Measurements from ENCODE around the gene GAS6.
"Not testable (repeated sequence)": the region's sequence is repeated elsewhere in the genome, so short reads cannot be mapped to it uniquely, and the experiment has no call there.

The GAS6 gene

DNA sequence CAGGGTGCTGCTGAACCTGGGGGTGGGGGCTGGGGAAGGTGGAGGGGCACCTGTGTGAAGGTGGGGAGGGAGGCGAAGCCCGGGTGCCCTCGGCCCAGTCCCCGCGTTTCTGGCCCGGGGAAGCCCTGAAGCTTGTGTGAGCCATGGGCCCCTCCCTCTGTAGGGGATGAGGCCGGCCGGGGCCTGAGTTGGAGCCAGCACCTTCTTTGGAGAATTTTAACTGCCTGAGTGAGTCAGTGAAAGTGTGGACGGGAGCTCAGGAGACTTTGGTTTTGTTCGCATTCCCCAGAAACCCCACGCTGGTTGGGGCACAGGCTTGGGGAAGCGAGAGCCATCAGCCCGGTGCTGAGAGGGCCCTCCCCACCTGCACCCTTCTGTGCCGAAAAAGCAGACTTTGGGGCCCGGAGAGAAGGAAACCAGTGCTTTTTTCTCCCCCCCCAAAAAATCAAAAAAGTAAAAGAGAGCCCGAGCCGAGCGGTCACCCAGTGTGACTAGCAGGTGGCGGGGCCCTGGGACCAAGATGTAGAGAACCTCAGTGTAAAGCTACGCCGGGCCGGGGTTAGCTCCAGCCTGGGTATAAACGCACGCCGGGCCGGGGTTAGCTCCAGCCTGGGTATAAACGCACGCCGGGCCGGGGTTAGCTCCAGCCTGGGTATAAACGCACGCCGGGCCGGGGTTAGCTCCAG lies 59.7 kb downstream of the GAS6 start:
- no peak for DNase-seq

- DNase-seq: no peak
Measured at GRCh38 chr13:113803409-113804016, 60.4 kb downstream of the GAS6 start.

- no peak for DNase-seq
Measured at GRCh38 chr13:113802761-113803160, 61.1 kb downstream of the GAS6 start.

DNA sequence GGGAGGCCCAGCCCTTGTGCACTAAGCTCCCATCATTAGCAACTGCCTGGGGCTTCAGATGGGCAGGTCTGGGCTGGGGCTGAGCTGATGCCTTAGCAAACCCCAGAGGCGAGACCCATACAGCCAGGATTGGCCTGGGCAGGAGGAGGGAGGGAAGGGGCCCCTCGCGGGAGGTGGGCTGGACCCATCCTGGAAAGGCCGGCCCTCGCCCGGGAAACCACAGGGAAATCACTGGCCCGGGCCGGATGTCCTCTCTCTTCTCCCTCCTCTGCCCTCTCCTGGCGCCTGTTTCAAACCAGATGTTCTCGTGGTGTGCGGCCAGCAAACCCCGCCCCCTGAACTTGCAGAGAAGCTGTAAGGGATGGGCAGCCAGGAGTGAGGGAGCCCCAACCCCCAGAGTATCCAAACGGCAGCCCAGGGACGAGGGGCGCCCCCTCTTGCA lies 61.8 kb downstream of the GAS6 start:
- no peak for DNase-seq

- DNase-seq: no peak
Measured at GRCh38 chr13:113801289-113801961, 62.5 kb downstream of the GAS6 start.

DNA sequence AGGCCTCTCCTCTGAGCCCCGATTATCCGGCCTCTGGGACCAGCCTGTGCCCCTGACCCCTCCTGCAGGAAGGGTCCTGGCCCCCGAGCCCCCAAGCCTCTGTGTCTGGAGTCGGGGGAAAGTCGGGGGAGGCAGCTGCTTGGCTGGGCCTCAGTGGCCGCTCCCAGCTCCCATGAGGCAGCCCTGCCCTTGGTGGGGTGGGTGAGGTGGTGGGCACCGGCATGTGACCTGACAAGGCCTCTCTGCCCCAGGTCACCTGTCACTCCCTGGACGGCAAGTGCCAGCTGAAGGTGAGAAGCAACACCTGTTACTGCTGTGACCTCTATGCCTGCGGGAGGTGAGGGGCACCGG lies 63.3 kb downstream of the GAS6 start:
- no peak for DNase-seq

DNA sequence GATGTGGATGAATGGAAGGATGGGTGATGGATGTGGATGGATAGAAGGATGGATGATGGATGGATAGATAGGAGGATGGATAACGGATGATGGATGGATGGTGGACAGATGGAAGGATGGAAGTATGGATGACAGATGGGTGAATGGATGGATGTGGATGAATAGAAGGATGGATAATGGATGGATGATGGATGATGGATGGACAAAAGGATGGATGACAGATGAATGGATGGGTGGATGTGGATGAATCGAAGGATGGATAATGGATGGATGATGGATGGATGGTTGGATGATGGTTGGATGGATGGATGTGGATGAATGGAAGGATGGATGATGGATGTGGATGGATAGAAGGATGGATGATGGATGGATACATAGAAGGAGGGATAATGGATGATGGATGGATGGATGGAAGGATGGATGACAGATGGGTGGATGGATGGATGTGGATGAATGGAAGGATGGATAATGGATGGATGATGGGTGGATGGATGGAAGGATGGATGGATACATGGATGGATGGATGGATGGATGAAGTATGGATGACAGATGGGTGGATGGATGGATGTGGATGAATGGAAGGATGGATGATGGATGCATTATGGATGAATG lies 65.6 kb downstream of the GAS6 start:
- no peak for DNase-seq

DNA sequence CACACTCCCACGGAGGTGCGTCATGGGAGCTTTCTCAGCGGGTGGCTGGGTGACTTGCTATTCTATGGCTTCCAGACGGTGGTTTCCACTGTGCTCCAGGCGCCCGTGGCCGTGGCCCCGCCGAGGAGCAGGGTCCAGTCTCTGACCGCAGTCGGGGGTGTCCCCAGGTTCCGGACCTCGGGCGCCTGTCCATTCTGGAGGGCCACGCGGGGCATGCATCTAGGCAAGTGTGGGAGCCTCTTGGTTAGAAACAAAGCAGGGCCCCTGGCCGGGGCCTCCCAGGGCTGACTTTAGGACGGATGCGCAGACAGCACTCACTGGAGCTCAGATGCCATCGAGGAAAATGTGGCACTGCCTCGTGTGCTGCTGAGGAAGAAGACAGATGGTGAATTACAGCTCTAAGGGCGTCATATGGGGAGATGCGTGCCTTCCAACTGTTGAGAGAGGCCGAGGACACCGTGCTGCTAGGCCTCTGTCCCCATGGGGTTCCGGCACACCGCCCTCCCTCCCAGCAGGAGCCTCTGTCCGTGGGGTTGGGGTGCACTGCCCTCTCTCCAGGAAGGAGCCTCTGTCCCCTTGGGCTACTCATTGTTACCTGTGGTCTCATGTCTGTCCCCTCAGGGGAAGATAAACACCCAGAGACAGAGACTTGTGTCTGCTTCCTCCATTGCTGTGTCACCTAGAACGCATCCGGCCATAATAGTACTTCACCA lies 66.8 kb downstream of the GAS6 start:
- no peak for DNase-seq

DNA sequence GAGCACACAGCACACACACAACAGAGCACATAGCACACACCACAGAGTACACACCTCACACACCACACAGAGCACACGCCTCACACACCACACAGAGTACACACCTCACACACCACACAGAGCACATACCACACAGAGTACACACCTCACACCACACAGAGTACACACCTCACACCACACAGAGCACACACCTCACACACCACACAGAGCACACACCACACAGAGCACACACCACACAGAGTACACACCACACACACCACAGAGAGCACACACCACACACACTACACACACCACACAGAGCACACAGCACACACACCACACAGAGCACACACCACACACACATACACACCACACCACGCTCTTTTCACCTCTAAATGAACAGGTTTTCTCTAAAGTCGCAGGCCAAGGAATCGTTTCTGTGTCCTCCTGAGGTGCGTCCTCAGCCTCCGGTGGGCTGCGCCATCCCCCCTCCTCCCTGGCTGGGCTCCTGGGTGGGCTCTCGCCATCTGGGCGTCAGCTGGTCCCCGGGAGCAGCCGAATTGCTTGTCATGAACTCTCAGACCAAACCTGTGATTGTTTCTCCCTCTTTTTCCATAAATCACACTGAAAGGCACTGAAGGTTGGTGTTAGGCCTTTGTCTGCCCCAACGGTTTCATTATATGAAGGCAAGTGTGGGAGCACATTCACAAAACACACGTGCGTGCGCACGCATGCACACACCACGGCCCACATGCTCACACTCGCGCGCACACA lies 67.5 kb downstream of the GAS6 start:
- no peak for DNase-seq

DNA sequence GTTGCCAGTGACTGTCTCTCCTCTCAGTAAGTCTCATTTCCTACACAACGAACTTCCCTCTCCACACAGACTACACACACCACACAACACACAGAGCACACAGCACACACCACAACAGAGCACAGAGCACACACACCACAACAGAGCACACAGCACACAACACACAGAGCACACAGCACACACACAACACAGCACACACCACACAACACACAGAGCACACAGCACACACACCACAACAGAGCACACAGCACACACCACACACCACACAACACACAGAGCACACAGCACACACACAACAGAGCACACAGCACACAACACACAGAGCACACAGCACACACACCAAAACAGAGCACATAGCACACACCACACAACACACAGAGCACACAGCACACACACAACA lies 68.5 kb downstream of the GAS6 start:
- not testable (repeated sequence) for DNase-seq

GRCh38 chr13:113794764-113795173 lies 69.1 kb downstream of the GAS6 start:
- no peak for DNase-seq

GRCh38 chr13:113794086-113794485 lies 69.8 kb downstream of the GAS6 start:
- DNase-seq: no peak

GRCh38 chr13:113793718-113794085 lies 70.2 kb downstream of the GAS6 start:
- no peak for DNase-seq

- DNase-seq: no peak
Measured at GRCh38 chr13:113792886-113793717, 70.8 kb downstream of the GAS6 start.

GRCh38 chr13:113792236-113792770 lies 71.6 kb downstream of the GAS6 start:
- DNase-seq: no peak

DNA sequence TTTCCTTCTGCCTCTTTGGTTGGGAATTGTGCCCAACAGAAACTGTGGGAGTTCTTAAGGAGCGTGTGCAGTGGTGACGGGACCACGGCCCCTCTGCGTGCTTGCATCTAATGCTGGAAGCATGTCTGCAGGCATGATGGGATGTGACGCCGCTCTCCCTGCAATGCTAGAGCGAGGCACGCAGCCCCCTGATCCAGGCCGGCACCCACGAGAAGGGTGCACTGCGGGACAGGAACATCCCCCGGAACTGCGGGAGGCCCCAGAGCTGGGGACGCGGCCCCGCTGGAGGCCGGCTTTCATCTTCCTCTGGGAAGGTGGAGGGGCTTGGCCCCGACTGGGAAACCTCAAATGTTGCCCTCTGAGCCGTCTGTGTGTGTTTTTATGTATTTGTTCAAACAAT lies 72.1 kb downstream of the GAS6 start:
- DNase-seq: no peak

DNA sequence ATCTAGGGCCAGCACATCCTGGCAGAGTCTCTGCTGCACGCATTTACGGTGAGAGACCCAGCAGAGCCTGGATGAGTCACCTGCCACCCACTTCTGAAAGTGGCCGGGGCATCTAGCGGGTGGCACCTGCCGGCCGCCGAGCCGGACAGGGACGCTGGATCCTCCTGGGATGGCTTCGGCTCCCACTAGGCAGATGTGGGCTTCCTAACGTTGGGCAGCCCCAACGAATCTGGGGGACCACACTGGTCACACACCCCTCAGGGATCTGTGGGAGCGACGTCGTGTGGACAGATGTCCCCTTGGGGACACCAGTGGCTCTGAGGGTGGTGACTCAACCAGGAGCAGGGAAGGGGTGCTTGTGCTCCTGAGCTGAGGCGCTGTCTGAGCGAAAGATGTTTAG lies 72.7 kb downstream of the GAS6 start:
- DNase-seq: no peak

- DNase-seq: not testable (repeated sequence)
Measured at GRCh38 chr13:113789931-113790330, 73.9 kb downstream of the GAS6 start.

DNA sequence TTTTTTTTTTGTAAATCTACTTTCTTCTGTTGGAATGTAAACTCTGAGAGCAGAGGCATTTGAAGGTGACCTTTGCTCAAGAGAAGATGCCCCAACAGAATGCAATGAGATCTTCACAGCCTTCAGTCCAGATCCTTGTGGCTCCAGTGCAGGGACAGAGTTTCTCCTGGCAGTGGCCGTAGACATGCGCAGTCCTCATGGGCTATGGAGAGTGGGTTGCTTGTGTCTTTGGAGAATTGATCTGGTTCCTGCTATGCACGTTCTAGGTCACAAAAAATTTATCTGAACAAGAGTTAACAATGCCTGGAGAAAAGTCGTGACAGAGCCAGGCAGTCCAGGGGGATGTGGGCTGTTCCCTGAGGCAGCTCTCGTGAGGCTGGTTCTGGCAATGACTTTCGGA lies 74.7 kb downstream of the GAS6 start:
- no peak for DNase-seq

DNA sequence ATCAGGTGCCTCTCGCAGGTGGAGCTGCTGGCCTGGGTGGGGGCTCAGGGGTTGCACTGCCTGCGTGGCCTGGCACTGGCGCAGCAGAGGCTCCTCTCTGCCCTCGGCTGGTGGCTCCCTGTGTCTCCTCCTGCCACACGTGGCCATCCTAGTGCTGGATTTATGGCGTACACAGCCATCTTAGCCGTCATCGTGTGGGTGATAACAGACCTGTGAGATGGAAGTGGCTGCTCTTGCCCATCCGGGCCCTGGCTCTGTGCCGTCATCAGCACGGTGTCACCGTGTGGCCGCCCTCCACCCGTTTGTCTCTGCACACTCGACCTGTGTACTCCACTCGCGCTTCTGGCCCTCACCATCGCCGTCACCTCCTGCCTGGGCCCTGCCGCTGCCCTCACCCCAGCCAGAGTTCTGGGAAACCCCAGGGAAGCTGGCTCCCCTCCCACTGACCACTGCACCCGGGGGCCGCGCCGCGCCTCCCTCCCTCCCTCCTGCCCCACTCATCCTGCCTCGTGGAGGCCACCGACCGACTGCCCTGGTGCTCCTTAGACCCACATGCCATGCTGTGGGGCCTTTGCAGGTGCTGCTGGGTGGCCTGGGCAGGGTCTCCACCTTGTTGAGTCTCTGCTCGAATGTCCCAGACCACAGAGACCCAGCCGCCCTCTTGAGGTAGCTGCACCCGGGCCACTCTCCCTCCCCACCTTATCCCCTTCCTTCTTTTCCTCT lies 75.3 kb downstream of the GAS6 start:
- no peak for DNase-seq

- DNase-seq: no peak
Measured at GRCh38 chr13:113787694-113788093, 76.2 kb downstream of the GAS6 start.

Measured in NCI-H1930 (cell line).